Subcutaneous abdominal adipose tissue (tissue), 5 donors: Measurements from ENCODE around the gene GPR27.

Source experiments
- H3K27ac ChIP-seq: one replicate; pipeline ENCODE4 v1.7.0; 2013; ENCODE audit warnings: low read depth, mild to moderate bottlenecking, inconsistent platforms, low read length, moderate library complexity
- H3K27me3 ChIP-seq, 5 donors: one replicate each; pipeline ENCODE4 v1.7.0; 2013; ENCODE audit warnings: low read length in 5 of 5, inconsistent platforms in 1 of 5; ENCODE audit not compliant: control insufficient read depth in 5 of 5, insufficient read depth in 4 of 5
- H3K36me3 ChIP-seq, 5 donors: one replicate each; pipeline ENCODE4 v1.7.0; 2013; ENCODE audit warnings: low read length in 5 of 5; ENCODE audit not compliant: control insufficient read depth in 5 of 5, insufficient read depth in 5 of 5
- H3K4me1 ChIP-seq, 5 donors: one replicate each; pipeline ENCODE4 v1.7.0; 2013; ENCODE audit warnings: low read length in 5 of 5, mild to moderate bottlenecking in 3 of 5, moderate library complexity in 1 of 5; ENCODE audit not compliant: control insufficient read depth in 5 of 5, insufficient read depth in 5 of 5
- H3K4me3 ChIP-seq, 5 donors: one replicate each; pipeline ENCODE4 v1.7.0; 2013; ENCODE audit warnings: low read length in 5 of 5, low read depth in 1 of 5
- H3K9ac ChIP-seq, 5 donors: one replicate each; pipeline ENCODE4 v1.7.0; 2013; ENCODE audit warnings: low read length in 5 of 5, mild to moderate bottlenecking in 4 of 5, moderate library complexity in 3 of 5
- H3K9me3 ChIP-seq, 5 donors: one replicate each; pipeline ENCODE4 v1.7.0; 2013; ENCODE audit warnings: low read length in 5 of 5; ENCODE audit not compliant: control insufficient read depth in 5 of 5
- donor health status: healthy.
- donor health status: healthy.
- donor health status: healthy.
- donor health status: healthy.
- donor health status: healthy.

The GPR27 gene

GRCh38 chr3:71796290-71796689, 42.6 kb downstream of the GPR27 start:
- Histone ChIP-seq H3K4me1 (no peaks in the 10 kb centered on the region), H3K9ac (no peak overlapping the region), H3K36me3 (no peaks in the 10 kb centered on the region), H3K4me3 (no peak overlapping the region), H3K9me3 (no peaks in the 10 kb centered on the region), H3K27ac (no peak overlapping the region), H3K27me3 (peaks cover 0 to 4% (median 4%) of the 10 kb centered on the region in 5 donors)

- Histone ChIP-seq H3K27me3 (peaks cover 0 to 4% (median 4%) of the 10 kb centered on the region in 5 donors), H3K4me3 (no peak overlapping the region), H3K9ac (no peak overlapping the region), H3K36me3 (no peaks in the 10 kb centered on the region), H3K9me3 (no peaks in the 10 kb centered on the region), H3K27ac (no peak overlapping the region), H3K4me1 (no peaks in the 10 kb centered on the region)
Measured at GRCh38 chr3:71797455-71797854, 43.8 kb downstream of the GPR27 start.

- no peak overlapping the region for H3K4me3 ChIP-seq
- no peaks in the 10 kb centered on the region for H3K9me3 ChIP-seq
- no peaks in the 10 kb centered on the region for H3K4me1 ChIP-seq
- H3K36me3 ChIP-seq, result no peaks in the 10 kb centered on the region
- peaks cover 0 to 4% (median 4%) of the 10 kb centered on the region in 5 donors for H3K27me3 ChIP-seq
- no peak overlapping the region for H3K9ac ChIP-seq
- H3K27ac ChIP-seq, result no peak overlapping the region
Measured at GRCh38 chr3:71800023-71800422, 46.4 kb downstream of the GPR27 start.

- Histone ChIP-seq H3K9ac (no peak overlapping the region), H3K27ac (no peak overlapping the region), H3K27me3 (peaks cover 0 to 4% (median 4%) of the 10 kb centered on the region in 5 donors), H3K9me3 (no peaks in the 10 kb centered on the region), H3K36me3 (no peaks in the 10 kb centered on the region), H3K4me1 (no peaks in the 10 kb centered on the region), H3K4me3 (no peak overlapping the region)
Measured at GRCh38 chr3:71801986-71802385, 48.3 kb downstream of the GPR27 start.

GRCh38 chr3:71803248-71803647, 49.6 kb downstream of the GPR27 start:
- Histone ChIP-seq H3K9ac (no peak overlapping the region), H3K4me3 (no peak overlapping the region), H3K9me3 (no peaks in the 10 kb centered on the region), H3K27me3 (peaks cover 0 to 4% (median 4%) of the 10 kb centered on the region in 5 donors), H3K36me3 (no peaks in the 10 kb centered on the region), H3K27ac (no peak overlapping the region), H3K4me1 (no peaks in the 10 kb centered on the region)

- no peaks in the 10 kb centered on the region for H3K9me3 ChIP-seq
- H3K4me3 ChIP-seq, result no peak overlapping the region
- peaks cover 0 to 4% (median 0%) of the 10 kb centered on the region in 5 donors for H3K4me1 ChIP-seq
- no peaks in the 10 kb centered on the region for H3K36me3 ChIP-seq
- peaks cover 0 to under 1% (median 0%) of the 10 kb centered on the region in 5 donors for H3K27me3 ChIP-seq
- H3K27ac ChIP-seq, result no peak overlapping the region
- H3K9ac ChIP-seq, result no peak overlapping the region
Measured at GRCh38 chr3:71805199-71805598, 51.5 kb downstream of the GPR27 start.

- Histone ChIP-seq H3K4me1 (peaks cover 0 to 4% (median 0%) of the 10 kb centered on the region in 5 donors), H3K36me3 (no peaks in the 10 kb centered on the region), H3K9ac (no peak overlapping the region), H3K27me3 (no peaks in the 10 kb centered on the region), H3K9me3 (no peaks in the 10 kb centered on the region), H3K4me3 (no peak overlapping the region), H3K27ac (no peak overlapping the region)
Measured at GRCh38 chr3:71805691-71806090, 52.0 kb downstream of the GPR27 start.
